PC-9 (cell line): ENCODE data around the gene ACACB. TPM values are rescaled to one million over a fixed set of nuclear protein-coding genes. Genes with fewer than 3 reads are reported as not detected.

ENCODE experiments used
- BruUV-seq: library from RNA; stranded (reverse); fragments of 400-500 nt; replicated peaks from 2 replicates; lab custom pipeline; 2021; lab: Mats Ljungman, UMichigan
- CTCF ChIA-PET: fragments of 300-600 bp; sonication (Branson Sonifier 250); formaldehyde crosslinking; loops from one replicate; lab custom pipeline; 2022; ENCODE audit warnings: antibody characterized with exemption; lab: Charles Lee
- POLR2A ChIA-PET: fragments of 300-600 bp; sonication (Branson Sonifier 250); formaldehyde crosslinking; loops from one replicate; lab custom pipeline; 2022; ENCODE audit warnings: antibody characterized with exemption; ENCODE audit not compliant: unreplicated experiment; lab: Charles Lee
- DNase-seq, 2 experiments: peaks; one replicate each; pipeline versions ENCODE4 v3.0.0 to v3.0.0-alpha.2; 2015 to 2022; ENCODE audit warnings: mixed read lengths in 1 of 2
- H2AFZ ChIP-seq: fragments of 200-600 bp; sonication (generic); 2 replicates; pipeline ENCODE4 v1.8.1; 2017; ENCODE audit warnings: antibody characterized with exemption
- H3F3A ChIP-seq: fragments of 200-600 bp; sonication (generic); 2 replicates; pipeline ENCODE4 v1.8.1; 2017; ENCODE audit warnings: antibody characterized with exemption, mild to moderate bottlenecking, low read depth; ENCODE audit not compliant: insufficient read depth
- H3K27ac ChIP-seq: fragments of 200-600 bp; sonication (generic); 2 replicates; pipeline ENCODE4 v1.6.1; 2016; ENCODE audit warnings: mixed run types
- H3K27me3 ChIP-seq: fragments of 200-600 bp; sonication (generic); 2 replicates; pipeline ENCODE4 v1.6.1; 2016; ENCODE audit warnings: low read depth, mixed run types; ENCODE audit not compliant: insufficient read depth
- H3K36me3 ChIP-seq: fragments of 200-600 bp; sonication (generic); 2 replicates; pipeline ENCODE4 v1.6.1; 2016; ENCODE audit warnings: low read depth, mixed run types
- H3K4me1 ChIP-seq: fragments of 200-600 bp; sonication (generic); replicated peaks from 2 replicates; pipeline ENCODE4 v1.6.1; 2016; ENCODE audit warnings: mixed run types; ENCODE audit not compliant: insufficient read depth
- H3K4me2 ChIP-seq: fragments of 200-600 bp; sonication (generic); 2 replicates; pipeline ENCODE4 v1.6.1; 2017; ENCODE audit warnings: mixed run types
- H3K4me3 ChIP-seq: fragments of 200-600 bp; sonication (generic); 2 replicates; pipeline ENCODE4 v1.6.1; 2016; ENCODE audit warnings: mixed run types
- H3K79me2 ChIP-seq: fragments of 200-600 bp; sonication (generic); 2 replicates; pipeline ENCODE4 v1.6.1; 2017; ENCODE audit warnings: low read depth, mixed run types
- H3K9me2 ChIP-seq: fragments of 200-600 bp; sonication (generic); 2 replicates; pipeline ENCODE4 v1.8.1; 2017; ENCODE audit warnings: mild to moderate bottlenecking; ENCODE audit not compliant: insufficient read depth
- H3K9me3 ChIP-seq: fragments of 200-600 bp; sonication (generic); 2 replicates; pipeline ENCODE4 v1.8.1; 2016; ENCODE audit warnings: low read depth; ENCODE audit not compliant: insufficient read depth
- H4K20me1 ChIP-seq: fragments of 200-600 bp; sonication (generic); 2 replicates; pipeline ENCODE4 v1.8.1; 2017; ENCODE audit not compliant: insufficient read depth
- EZH2 ChIP-seq: fragments of 200-600 bp; sonication (generic); IDR thresholded peaks from 2 replicates; pipeline ENCODE4 v1.8.0; 2017; ENCODE audit warnings: antibody characterized with exemption, low read depth
- intact Hi-C: fragments of 100-400 bp; cut with micrococcal nuclease; formaldehyde crosslinking; loops from one replicate; pipeline ENCODE4 v1.10.0; 2022; ENCODE audit not compliant: unreplicated experiment
- total RNA-seq: library from RNA; stranded (reverse); gene quantifications from 2 replicates; pipeline ENCODE4 v1.2.3, GENCODE V29; 2021
- TF ChIP-seq, protein P1 (sequence below): fragments of 200-600 bp; sonication (generic); conservative IDR thresholded peaks from 2 replicates; pipeline ENCODE4 v1.6.1; 2017; ENCODE audit warnings: mixed run types, antibody characterized with exemption, mild to moderate bottlenecking, moderate library complexity

ACACB gene
- total RNA-seq, 1 experiment from 2014 or later = 13.8 TPM

DNA sequence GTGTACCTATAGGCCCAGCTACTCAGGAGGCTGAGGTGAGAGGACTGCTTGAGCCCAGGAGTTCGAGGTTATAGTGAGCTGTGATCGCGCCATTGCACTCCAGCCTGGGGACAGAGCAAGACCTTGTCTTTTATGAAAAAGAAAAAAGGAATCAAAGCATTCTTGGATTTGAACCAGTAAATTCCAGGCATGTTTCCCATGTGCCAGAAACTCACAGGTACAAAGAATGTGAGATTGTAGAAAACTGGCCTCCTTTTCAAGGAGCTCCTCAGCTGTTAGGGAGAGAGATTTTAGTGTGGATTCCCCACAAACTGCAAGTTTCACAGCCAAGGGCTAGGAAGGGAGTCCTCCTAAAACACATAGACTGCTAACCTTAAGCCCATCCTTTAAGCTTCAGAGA, 97.7 kb downstream of the ACACB start:
- DNase-seq = no peak
- H4K20me1 ChIP-seq = no peaks in the 10 kb centered on the region
- no peaks in the 10 kb centered on the region for H3K9me2 ChIP-seq
- H3K4me1 ChIP-seq = no peaks in the 10 kb centered on the region
- H3K4me2 ChIP-seq = no peak overlapping the region
- H3K27ac ChIP-seq = no peak overlapping the region
- H2AFZ ChIP-seq = no peak overlapping the region
- ChIA-PET CTCF (no interaction called here), POLR2A (no interaction called here)
- intact Hi-C loops = no loop called here
- no peaks in the 10 kb centered on the region for H3K9me3 ChIP-seq
- H3K79me2 ChIP-seq = no peaks in the 10 kb centered on the region
- peaks cover 8% of the 10 kb centered on the region; the same call in 1 of the 2 replicates for H3F3A ChIP-seq
- no peaks in the 10 kb centered on the region for H3K36me3 ChIP-seq
- no TSS peak for BruUV-seq
- no peak overlapping the region for H3K4me3 ChIP-seq
- H3K27me3 ChIP-seq = no peaks in the 10 kb centered on the region
- TF ChIP-seq EZH2 = no peak
- TF ChIP-seq, protein P1, sequence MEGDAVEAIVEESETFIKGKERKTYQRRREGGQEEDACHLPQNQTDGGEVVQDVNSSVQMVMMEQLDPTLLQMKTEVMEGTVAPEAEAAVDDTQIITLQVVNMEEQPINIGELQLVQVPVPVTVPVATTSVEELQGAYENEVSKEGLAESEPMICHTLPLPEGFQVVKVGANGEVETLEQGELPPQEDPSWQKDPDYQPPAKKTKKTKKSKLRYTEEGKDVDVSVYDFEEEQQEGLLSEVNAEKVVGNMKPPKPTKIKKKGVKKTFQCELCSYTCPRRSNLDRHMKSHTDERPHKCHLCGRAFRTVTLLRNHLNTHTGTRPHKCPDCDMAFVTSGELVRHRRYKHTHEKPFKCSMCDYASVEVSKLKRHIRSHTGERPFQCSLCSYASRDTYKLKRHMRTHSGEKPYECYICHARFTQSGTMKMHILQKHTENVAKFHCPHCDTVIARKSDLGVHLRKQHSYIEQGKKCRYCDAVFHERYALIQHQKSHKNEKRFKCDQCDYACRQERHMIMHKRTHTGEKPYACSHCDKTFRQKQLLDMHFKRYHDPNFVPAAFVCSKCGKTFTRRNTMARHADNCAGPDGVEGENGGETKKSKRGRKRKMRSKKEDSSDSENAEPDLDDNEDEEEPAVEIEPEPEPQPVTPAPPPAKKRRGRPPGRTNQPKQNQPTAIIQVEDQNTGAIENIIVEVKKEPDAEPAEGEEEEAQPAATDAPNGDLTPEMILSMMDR = no peak

DNA sequence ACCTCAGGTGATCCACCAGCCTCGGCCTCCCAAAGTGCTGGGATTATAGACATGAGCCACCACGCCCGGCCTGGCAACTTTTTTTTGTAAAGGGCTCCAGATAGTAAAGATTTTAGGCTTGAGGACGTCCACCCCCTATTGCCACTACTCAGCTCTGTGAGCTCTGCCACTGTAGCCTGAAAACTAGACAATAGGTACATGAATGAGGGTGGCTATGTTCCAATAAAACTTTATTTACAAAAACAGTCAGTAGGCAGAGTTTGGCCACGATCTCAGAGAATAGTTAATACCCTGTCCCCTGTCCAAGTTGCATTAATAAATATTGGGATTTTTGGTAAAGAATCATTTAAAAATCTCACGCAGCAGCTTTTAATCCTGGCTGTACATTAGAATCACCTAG, 102.6 kb downstream of the ACACB start:
- POLR2A ChIA-PET = no interaction called here

DNA sequence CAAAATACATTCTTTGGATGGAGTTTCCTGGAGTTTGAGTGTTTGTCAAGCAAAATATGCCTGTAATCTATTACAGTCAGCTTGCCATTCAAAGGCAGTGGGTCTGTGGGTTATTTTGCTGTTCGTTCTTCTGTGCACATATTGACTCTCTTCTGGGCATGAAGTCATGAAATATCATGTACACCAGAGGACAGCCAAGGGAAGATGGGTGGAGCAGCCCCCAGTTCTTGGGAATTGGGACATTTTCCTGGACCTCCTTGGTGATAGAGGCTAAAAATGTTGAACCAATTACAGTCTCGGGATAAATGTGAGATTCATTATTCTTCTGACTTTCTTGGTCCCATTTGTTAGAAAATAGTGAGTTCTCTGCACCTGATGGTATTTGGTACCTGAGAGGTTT, 103.6 kb downstream of the ACACB start:
- no peaks in the 10 kb centered on the region for H3K79me2 ChIP-seq
- intact Hi-C loops = no loop called here
- no peaks in the 10 kb centered on the region for H3K9me3 ChIP-seq
- H2AFZ ChIP-seq = no peak overlapping the region
- no peaks in the 10 kb centered on the region for H3K36me3 ChIP-seq
- no TSS peak for BruUV-seq
- no peaks in the 10 kb centered on the region for H3F3A ChIP-seq
- CTCF ChIA-PET = no interaction called here
- H4K20me1 ChIP-seq = no peaks in the 10 kb centered on the region
- H3K4me3 ChIP-seq = no peak overlapping the region
- no peak for TF ChIP-seq EZH2
- TF ChIP-seq, protein P1 = no peak
- DNase-seq = no peak
- H3K27ac ChIP-seq = no peak overlapping the region
- POLR2A ChIA-PET = no interaction called here
- no peaks in the 10 kb centered on the region for H3K4me1 ChIP-seq
- 0 out of 2 replicates have a peak, but pooled peaks cover 3% of the 10 kb centered on the region for H3K27me3 ChIP-seq
- H3K9me2 ChIP-seq = no peaks in the 10 kb centered on the region
- no peak overlapping the region for H3K4me2 ChIP-seq

More for the DNA sequence above, 102.6 kb downstream of the ACACB start:
- H3K4me2 ChIP-seq = no peak overlapping the region
- H3K9me2 ChIP-seq = no peaks in the 10 kb centered on the region
- H3K4me1 ChIP-seq = no peaks in the 10 kb centered on the region
- no TSS peak for BruUV-seq
- H3K9me3 ChIP-seq = no peaks in the 10 kb centered on the region
- H3K4me3 ChIP-seq = no peak overlapping the region
- H3K79me2 ChIP-seq = no peaks in the 10 kb centered on the region
- CTCF ChIA-PET = interaction anchor here (0.6 kb wide), 1 partner anchor 19 kb away, joined by 4 read pairs; no protein-coding TSS in a partner anchor
- no peak overlapping the region for H3K27ac ChIP-seq
- H3K36me3 ChIP-seq = no peaks in the 10 kb centered on the region
- no peak for TF ChIP-seq EZH2
- TF ChIP-seq, protein P1 = no peak
- no peak overlapping the region for H2AFZ ChIP-seq
- intact Hi-C loops = no loop called here
- H3K27me3 ChIP-seq = 0 out of 2 replicates have a peak, but pooled peaks cover 3% of the 10 kb centered on the region
- no peaks in the 10 kb centered on the region for H4K20me1 ChIP-seq
- no peaks in the 10 kb centered on the region for H3F3A ChIP-seq
- no peak for DNase-seq
